ENCODE data around the gene GOLGA3.
"Not testable (repeated sequence)": the region's sequence is repeated elsewhere in the genome, so short reads cannot be mapped to it uniquely, and the experiment has no call there.

Gene GOLGA3

DNA sequence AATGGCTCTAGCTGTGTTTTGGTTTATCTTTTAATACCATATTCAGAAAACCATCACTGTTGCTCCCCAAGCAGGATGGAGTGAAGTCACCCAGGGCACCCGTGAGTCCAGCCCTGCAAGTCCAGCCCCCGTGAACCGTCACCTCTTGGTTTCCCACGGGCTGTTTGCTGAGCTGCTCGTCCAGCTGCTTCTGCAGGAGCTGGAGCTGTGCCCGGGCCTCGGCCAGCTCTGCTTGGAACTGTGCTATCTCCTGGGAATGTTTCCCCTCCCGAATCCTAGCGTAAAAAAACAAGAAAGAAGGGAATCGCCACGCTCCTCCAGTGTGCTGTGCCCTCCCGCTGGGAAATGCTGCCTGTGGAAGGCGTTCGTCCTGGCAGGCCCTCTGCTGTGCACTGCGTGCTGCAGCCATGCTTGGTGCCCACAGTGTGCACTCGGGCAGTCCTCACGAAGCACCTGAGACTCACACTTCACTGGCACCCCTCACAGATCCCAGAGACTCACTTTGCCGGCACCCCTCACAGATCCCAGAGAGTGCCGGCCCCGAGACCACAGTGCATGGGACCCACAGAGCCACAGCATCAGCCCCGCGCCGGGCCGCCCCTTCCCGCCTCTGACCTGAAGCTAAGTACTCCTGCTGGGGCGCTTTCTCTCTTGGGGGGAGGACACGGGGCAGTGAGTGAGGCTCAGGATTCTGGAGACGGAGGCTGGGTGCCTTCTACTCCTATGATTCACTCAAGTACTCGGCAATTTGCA, 51.7 kb downstream of the GOLGA3 start:
- no peak for DNase-seq

DNA sequence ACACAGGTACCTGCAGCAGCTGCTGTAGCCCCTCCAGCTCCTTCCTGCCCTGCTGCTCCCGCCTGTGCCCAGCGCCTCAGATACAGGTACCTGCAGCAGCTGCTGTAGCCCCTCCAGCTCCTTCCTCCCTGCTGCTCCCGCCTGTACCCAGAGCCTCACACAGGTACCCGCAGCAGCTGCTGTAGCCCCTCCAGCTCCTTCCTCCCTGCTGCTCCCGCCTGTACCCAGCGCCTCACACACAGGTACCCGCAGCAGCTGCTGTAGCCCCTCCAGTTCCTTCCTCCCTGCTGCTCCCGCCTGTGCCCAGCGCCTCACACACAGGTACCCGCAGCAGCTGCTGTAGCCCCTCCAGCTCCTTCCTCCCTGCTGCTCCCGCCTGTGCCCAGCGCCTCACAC, 52.4 kb downstream of the GOLGA3 start:
- DNase-seq: not testable (repeated sequence)

DNA sequence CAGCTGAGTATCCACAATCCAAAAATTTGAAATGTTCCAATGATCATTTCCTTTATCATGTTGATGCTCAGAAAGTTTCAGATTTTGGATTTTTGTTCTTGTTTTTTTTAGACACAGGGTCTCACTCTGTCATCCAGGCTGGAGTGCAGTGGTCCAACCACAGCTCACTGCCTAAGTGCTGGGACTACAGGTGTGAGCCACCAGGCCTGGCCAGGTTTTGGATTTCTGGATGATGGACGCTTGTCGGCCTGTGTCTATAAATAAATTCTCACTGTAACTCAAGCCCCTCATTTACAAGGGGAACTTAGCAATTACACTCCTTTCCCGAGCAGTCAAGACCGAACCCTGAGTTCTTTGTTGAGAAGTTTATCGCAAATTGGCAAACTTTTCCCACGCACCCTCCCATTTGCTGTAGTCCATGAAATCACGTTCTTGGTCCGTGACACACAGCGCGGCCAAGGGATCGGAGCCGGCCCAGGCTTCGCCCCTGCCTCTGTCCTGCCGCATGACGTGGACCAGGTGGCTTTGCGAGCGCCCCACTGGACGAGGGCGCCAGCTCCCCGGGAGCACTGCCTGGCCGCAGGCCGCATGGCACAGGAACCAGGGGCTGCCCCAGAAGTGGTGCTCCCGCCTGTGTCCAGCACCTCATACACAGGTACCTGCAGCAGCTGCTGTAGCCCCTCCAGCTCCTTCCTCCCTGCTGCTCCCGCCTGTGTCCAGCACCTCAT, 53.0 kb downstream of the GOLGA3 start:
- DNase-seq: no peak

DNA sequence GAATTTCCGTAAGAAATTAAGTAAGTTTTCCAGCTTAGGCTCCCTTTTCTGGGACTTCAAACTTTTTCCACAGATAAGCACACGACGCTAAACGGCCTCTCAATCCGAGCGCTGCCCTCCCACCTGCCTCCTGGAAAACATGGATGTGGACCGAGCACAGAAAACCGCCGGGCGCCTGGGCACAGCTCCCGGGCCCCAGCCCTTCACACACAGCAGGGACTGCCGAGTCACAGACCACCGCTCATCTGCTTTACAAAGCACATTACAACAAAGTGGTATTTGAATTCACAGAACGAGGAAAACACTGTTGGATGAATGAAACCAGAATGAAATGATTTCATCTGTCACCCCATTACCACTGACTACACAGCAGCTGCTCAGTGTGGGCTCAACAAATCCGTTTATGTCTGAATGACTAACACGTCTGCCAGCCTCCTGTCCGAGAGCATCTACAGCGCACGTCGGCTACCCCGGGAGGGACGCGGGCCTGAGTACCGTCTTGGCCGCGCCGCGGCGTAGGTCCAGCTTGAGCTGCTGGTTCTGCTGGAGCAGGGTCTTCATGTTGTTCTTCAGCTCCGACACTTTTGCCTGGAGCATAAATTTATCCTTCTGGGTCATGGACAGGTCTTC, 53.9 kb downstream of the GOLGA3 start:
- DNase-seq: no peak

DNA sequence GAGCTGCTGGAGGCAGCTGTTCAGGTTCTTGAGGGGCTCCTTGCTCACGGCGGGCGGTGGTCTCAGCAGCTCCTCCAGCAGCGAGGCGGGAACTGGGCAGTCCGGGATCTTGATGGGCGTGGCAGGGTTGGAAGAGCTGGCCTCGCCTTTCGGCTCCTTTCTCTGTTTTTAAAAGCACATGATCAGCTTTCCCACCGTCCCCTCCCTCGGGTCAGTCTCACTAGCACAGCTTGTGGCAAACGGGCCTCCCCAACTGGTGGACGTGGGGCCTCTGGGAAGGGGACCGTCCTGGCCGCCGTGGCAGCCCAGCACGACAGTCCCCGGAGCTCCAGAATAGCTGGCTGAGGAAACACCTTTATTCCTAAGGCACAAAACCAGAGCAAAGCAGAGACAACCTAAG, 54.5 kb downstream of the GOLGA3 start:
- no peak for DNase-seq

DNA sequence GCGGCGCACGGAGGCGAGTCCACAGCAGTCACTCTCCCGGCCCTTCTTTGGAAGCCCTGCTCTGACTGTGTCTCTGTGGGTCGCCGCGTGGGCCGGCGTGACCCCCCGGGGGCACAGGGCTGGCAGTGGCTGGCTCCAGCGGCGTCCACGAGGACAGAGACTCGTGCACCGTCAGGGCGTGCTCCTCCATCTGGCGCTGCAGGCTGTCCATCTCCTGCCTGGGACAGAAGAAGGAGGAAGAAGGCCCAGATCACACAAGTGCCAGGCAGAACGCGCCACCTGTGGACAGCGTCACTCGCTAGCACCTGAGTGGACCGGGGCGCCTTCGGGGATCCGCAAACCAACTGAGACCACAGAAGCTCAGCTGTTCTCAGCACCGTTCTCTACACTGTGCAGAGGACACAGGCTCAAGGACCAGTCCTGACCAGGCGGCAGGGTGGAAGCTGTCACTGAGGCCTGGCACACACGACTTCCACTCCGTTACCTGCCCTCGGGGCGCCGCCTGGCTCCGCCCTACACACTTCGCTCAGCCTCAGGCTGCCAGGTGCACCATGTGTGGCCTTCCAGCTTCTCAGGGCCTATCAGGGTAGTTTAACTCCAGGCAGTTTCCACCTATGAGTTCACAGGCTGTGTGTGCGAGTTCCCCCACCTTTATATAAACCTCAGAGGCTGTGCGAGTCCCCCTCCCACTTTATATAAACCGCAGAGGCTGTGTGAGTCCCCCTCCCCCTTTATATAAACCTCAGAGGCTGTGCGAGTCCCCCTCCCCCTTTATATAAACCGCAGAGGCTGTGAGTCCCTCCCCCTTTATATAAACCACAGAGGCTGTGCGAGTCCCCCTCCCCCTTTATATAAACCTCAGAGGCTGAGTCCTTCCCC, 55.4 kb downstream of the GOLGA3 start:
- no peak for DNase-seq

DNA sequence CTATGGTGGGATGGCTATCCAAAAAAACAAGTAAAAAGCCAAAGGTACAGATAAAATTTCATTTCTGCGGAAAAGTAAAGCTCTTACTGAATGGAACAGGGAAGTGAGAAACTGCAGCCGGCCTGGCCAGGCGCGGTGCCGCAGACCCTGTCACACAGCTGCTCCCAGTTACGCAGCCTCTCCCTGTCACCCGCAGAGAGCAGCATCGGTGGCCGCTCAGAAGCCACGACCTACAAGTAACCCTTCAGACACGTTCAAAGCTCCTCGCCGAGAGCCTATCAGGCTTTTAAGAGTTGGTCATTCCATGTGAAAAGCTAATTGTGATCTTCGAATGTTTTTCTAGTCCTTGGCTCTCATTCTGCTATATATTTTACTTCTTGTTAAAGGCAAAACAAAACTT, 56.1 kb downstream of the GOLGA3 start:
- DNase-seq: no peak

DNA sequence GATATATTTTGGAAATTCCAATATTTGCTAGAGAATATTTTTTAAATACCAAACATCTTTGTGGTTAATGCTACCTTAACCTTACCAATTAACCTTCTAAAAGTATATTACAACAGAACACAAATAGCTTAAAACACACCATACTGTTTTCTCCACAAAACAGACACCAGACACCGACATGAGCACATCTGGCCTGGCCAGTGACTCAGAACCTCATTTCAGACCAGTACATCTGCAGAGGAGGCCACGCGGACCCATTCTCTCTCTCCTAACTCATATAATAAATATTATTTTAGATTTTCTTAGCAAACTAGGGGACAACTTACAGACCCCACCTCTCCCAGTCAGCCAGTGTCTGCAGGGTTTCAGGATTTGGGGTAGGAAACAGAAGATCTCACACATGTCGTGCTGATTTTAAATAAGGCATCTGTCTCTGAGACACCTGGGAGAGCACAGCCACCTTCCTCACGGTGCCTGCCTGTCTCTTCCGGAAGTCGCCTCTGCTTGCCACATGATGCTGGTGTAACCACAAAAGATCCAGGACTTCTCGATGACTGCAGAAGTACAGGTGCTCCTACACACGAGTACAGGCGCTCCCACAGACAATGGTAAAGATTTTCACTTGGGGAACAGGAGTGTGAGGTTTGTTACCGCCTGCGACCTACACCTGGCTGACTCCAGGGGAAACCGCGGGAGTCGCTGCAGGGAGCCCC, 57.4 kb downstream of the GOLGA3 start:
- no peak for DNase-seq

DNA sequence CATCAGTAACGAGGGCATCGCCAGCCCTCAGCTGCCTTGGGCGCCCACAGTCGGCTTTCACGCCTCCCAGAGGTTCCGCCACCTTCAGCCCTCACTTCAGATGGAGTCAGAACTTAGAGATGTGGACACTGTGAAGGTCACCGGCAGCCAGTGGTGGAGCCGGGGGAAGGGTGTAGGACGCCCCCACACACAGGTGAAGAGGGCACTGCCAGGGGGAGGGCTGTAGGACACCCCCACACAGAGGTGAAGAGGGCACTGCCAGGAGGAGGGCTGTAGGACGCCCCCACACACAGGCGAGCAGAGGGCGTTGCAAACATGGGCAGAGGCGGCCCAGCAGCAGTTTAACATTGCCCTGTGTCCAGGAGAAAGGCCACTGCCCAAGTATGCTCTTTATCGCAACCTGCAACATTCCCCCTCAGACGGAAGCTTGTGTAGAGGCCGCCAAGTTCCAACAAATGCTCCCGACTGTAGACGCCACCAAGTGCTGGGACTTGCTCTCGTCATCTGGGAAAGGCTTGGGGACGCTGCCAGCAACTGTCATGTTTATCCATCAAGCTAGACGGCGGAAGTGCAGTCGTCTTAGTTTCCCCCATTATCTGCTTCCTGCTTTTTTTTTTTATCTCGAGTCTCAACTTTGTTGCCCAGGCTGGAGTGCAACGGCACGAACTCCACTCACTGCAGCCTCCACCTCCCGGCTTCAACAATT, 62.1 kb downstream of the GOLGA3 start:
- DNase-seq: no peak

DNA sequence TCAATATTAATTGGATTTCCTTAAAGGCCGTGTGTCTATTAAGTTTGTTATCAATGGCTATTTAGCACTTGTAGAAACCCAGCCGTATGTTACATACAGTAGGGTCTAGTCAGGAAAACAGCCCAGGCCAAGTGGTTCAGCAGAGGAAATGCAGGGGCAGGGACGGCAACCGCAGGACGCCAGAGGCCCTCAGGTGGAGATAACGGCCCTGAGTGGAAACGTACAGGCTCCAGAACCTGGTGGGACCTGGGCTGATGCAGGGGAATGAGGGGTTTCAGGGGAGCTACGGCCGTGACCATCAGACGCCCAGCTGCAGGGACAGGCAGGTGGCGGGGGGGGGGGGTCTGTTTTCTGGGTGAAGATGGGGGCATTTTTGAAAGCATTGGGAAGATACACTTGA, 63.3 kb downstream of the GOLGA3 start:
- DNase-seq: no peak

DNA sequence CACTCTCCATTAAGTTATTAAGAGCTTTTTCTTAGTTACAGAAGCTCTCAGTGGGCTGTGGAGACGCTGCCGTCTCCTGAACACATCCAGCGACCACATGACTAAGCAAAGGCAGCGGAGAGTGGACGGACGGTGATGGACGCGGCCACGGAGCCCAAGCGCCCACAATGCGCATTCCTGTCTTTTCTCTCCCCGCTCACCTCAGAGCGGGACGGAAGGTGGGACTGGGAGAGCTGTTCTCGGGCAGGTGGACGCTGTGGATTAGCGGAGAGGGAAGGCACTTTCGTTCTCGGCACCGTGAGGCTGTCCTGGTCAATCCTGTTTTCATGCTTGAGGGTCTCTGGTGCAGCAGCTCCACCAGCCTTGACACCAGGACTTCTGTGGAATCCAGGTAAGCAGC, 64.4 kb downstream of the GOLGA3 start:
- DNase-seq: no peak

DNA sequence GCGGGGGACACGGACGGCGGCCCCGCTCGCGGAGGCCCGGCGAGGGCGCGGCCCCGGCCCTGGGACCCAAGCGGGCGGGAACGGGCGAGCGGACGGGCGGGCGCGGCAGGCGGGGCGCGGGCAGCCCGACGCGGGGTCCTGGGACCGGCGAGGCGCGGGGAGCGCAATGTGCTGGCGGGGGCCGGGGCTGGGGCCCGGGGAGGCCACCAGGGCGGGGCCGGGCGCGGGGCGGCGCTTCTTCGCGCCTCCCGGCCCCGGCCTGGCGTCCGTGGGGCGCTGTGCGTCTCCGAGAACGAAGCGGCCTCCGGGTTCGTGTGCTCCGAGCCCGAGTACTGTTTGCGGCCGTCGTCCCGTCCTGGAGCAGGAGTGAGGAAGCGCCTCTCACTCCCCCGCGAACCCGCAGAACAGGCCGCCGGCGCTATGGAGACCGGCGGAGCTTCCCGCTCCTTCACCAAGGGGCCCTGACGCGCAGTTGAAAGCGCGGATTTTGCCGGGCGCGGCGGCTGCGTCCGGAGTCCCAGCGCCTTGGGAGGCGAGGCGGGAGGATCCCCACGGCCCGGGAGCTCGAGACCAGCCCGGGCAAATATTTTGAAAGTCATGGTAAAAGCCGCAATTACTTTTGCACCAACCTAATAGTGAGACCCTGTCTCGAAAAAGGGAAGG, 66.6 kb downstream of the GOLGA3 start:
- DNase-seq: no peak

DNA sequence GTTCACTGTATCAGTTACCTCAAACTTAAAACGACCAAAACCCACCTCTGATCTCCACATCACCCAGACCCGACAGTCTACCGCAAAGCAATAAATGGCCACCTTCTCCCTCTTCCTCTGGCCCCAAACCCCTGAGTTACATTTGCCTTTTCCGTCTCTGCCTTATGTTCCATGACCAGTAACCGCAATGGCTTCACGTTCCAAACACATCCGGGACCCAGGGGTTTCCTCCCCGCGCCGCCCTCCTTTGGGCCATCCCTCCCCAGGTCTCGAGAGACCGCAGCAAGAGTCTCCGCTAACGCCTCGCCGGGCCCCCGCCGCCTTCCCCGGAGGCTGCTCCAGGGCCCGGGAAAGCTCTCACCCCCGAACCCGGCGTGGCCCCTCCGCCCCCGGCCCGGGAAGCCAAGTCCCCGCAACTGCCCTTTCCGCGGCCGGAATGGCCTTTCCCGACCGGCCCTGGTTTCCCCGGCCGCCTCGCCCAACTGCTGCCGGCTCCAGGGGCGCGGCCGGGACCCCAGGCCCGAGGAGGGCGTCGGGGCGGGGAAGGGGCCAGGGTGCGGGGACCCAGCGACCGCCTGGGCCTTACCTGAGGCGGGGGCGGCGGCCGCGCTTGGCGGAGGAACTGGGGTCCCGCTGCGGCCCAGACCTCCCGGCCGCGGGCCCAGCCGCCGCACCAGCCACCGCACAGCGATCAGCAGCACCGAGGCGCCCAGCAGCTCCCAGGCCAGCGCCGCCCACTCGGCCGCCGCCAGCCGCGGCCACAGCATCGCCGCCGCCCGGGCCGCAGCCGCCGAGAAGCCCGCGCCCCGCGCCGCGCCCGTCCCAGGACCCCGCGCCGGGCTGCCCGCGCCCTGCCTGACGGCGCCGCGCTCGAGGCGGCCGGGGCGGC, 67.4 kb downstream of the GOLGA3 start, which contains the start of gene ANKLE2:
TSS of gene ANKLE2 (minus strand) at position 801 of the 889 bp plus-strand sequence. CDS start at position 767, 34 bp downstream.
- no peak for DNase-seq

DNA sequence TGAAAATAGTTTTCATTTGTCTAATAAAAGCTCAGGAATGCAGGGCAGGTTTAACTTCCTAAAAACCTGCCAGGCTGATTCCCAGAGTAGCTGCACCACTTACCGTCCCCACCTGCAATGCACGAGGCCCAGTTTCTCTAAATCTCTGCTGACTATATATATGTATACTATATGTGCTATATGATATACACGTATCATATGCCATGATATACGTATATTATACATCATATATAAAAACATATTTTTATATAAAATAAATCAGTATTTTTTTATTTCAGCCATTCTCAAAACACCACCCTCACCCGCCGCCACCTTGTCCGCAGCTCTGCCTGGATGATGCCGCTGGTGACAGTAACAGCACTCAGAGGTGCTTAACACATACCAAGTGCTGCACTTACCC, 69.3 kb downstream of the GOLGA3 start:
- DNase-seq: no peak

DNA sequence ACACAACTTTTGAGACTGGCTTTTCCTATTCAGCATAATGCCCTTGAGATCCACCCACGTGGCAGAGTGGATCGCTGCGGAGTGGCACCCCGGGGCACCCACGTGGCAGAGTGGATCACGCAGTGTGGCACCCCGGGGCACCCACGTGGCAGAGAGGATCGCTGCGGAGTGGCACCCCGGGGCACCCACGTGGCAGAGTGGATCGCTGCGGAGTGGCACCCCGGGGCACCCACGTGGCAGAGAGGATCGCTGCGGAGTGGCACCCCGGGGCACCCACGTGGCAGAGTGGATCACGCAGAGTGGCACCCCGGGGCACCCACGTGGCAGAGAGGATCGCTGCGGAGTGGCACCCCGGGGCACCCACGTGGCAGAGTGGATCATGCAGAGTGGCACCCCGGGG, 69.8 kb downstream of the GOLGA3 start:
- DNase-seq: not testable (repeated sequence)

DNA sequence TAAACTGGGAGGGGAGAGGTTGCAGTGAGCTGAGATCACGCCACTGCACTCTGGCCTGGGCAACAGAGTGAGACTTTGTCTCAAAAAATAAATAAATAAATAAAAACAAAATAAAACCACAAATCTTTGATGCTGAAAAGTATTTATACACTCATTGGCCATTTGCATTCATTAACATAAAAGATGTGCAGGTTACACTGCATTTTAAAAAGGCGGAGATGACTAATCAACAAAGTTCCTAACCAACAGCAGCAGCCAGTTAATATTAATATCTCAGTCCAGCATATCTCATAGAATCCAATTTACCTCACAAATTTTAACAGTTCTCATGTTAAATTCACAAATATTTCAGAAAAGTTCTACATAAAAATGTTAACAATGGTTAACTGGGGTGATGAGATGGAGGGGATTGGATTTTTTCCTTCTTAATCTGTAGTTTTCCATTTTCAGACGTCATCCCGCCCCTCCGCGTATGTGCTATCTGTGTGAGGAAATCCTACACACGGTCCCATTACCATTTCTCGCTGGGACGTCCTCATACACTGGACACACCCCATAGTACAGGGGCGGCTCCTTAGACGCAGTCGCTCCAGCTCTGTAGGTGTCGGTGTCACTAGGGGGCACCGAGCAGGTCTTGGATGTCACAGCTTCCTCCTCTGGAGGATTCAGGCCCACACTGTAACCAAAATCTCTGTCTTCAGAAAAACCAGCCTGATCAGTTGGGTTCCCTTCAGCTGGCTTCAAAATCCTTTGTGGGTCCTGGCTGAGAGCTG, 74.3 kb downstream of the GOLGA3 start:
- DNase-seq: no peak

DNA sequence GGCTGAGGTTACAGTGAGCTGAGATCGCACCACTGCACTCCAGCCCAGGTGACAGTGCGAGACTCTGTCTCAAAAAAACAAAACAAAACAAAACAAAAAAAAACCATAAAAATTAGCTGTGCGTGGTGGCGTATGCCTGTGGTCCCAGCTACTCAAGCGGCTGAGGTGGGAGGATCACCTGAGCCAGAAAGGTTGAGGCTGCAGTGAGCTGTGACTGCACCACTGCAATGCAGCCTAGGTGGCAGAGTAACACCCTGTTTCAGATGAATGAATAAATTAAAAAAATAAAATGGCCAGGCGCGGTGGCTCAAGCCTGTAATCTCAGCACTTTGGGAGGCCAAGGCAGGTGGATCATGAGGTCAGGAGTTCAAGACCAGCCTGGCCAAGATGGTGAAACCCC, 75.0 kb downstream of the GOLGA3 start:
- DNase-seq: not testable (repeated sequence)

DNA sequence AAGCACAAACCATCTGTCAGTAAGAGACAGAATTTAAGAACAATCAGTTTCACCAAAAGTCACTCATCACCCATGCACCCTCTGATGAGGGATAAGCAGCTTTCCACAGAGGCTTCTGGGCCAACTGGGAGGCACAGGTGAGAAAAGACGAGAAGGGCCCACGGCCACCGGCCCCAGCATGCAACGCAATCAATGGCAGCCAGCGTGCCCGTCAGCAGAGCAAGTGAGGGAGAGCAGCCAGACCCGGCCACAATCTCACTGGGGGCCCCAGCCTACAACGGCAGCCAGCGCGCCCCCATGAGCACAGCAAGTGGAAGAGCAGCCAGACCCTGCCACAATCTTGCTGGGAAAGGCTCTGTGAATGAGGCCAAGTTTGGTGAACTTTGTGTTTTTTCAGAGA, 80.3 kb downstream of the GOLGA3 start:
- no peak for DNase-seq

DNA sequence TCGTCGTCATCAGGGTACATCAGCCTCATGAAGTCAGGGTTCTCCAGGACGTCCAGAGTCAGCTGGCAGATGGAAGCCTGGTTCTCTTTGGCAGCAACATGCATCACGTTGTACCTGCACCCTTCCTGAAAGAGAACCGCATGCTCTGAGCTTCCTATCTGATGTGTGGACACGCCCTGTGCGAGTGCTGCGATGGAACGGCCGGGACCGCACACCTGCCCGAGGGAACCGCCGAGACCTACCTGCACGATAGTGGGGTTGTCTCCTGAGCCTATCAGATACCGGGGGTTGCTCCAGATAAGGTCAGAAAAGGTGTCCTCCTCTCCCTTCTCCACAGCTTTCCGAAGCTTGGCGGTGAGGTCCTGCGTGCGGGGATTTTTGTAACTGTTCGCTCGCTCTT, 80.8 kb downstream of the GOLGA3 start:
- DNase-seq: no peak
